GM19043 (cell line): ENCODE measurements around the gene CCDC27.

ENCODE experiments used
- ATAC-seq: cut with Tn5 transposase; IDR thresholded peaks from one replicate; pipeline ENCODE4 v1.9.1; 2021; ENCODE audit warnings: low read depth; ENCODE audit not compliant: unreplicated experiment

CCDC27 gene

GRCh38 chr1:3752400-3752945, at the start of gene CCDC27:
Gene CCDC27 (plus strand): TSS chr1:3752450. CDS start chr1:3752482, 32 bp downstream.
- no peak for ATAC-seq

DNA sequence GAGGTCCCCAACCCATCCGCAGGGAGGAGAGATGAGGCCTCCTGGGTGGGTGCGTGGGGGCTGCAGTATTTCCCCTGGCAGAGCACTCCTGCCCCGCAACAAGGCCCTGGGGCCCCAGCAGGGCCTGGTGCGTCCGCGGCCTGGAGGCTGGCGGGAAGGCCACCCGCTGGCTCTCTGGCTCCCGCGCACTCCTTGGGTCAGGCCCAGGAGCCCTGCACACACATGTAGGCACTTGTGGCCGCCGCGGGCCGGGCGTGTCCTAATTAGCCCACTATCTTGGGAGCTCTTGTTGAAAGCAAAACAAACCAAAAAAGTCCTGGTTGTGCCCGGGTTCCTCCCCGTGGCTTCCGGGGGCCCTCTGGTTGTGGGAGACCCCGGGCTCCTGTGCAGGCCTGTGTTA, 49.7 kb upstream of the CCDC27 start:
- no peak for ATAC-seq

GRCh38 chr1:3702990-3703728, 49.1 kb upstream of the CCDC27 start:
- ATAC-seq = no peak

DNA sequence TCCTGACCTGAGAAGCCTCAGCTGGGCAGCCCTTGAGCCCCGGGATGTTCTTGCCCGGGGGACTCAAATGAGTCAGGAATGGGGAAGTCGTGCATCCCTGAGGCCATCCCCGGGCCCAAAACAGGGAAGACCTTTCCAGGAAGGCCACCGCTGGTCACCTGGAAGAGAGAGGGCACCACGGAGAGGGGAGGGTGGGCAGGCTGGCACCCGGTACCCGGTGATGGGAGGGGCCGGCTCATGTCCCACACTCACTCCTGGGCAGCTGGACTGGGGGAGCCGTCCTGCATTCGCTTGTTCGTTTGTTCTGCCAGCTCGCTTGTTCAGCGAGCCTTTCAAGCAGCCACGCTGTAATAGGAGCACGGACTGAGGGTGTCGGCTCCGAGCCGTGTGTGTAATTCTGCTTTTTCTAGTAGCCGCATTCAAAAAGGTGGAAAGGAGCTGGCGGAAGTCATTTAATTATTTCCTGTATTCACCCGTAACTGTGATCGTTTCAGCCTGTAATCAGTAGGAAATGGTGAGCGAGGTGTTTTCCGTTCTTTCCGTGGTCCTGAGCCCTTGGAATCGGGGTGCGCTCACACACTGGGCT, 48.4 kb upstream of the CCDC27 start:
- ATAC-seq = no peak

GRCh38 chr1:3705341-3705950, 46.8 kb upstream of the CCDC27 start:
- ATAC-seq = no peak

DNA sequence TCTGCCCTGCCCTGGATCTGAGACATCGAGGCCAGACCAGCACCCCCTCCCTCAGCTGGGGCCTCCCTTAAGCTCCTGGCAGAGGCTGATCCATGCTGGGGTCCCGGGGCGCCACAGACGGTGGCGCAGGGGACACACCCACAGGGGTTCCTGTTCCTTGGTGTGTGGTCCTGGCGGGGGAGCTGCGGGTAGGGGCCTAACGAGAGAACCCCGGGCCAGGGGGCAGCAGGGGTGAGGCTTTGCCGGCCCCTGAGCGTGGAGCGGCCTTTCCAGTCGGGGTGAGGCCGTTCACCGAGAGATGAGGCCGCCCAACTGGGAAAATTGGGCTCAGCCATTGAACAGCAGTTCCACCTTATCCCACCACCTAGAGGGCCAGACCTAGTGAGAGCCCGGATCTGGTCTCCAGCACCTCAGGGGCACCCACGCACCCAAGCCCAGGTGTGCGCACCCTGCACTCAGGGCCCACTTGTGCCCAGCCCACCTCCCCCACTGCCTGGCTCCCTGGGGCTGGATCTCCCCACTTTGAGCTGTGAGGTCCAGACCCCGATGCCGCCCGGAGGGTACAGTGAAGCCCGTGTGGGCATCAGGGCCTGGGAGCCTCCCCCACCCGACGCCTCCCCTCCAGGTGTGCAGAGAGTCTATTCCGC, 45.5 kb upstream of the CCDC27 start:
- no peak for ATAC-seq

DNA sequence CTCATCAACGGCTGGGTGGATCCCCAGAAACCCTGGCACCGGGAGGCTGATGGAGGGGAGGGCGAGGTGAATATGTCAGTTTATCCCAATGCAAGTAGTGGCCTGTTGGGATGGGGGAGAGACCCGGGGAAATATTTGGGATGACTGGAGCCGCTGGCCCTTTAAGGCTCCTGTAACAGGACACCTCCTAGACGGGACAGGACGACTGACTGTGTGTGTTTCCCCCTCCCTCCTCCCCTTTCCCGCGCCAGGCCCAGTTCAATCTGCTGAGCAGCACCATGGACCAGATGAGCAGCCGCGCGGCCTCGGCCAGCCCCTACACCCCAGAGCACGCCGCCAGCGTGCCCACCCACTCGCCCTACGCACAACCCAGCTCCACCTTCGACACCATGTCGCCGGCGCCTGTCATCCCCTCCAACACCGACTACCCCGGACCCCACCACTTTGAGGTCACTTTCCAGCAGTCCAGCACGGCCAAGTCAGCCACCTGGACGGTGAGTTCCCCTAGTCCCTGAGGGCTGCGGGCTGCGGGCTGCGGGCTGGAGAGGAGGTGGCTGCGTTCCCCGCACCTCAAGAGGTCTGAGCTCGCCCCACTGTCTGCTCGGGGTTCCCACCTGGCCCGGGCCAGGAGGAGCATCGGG, 44.8 kb upstream of the CCDC27 start:
- ATAC-seq = no peak

DNA sequence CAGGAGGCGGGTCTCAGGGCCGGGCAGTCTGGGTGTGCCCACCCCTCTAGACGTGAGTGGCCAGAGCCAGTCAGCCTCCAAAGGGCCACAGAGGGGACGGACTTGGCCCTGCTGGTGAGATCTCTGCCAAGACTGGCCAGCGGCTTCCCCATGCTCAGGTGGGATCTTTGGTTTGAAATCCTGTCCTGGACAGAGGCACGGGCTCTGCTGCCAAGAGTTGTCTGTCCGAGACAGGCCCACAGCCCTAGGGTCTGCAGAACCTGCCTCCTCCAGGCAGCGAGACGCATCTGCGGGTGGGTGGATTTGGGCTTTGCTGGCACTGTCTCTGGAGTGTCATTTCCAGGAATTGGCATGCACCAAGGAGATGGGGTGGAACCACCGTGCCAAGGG, 44.3 kb upstream of the CCDC27 start:
- no peak for ATAC-seq

DNA sequence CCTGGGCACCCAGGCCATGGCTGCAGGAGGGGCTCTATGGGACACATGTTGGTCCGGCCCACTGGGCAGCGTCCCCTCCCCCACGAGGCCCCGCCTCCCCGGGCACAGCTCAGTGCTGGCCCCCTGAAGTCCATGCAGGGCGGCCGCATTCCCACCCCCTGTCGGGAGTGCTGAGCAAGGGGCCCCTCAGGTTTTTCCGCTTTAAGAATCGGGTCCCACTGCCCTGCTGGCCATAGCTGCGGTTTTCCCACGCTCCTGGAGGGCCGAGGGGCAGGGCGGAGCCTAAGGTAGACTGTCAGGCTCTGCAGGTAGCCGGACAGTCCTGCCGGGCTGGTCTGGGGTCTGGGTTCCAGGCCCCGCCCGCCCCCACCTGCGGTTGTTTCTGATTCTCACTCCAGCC, 43.5 kb upstream of the CCDC27 start:
- no peak for ATAC-seq

DNA sequence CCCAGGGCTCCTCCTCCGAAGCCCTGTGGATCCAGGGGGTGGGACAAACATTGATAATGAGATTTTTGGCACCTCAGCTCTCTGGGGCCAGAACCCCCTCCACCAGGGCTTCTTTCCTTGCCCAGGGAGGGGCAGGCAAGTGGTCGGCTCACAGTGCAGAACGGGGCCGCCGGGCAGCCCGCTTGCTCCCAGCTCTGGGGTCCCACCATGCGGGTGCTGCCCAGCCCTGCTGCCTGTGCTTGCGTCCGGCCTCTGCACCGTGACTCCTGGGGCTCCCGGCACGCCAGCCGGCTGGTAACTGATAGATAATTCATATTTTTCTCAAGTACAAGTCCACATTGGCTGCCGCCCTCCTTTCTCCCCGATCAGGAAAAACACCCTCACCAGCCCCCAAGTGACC, 42.0 kb upstream of the CCDC27 start:
- ATAC-seq = no peak

DNA sequence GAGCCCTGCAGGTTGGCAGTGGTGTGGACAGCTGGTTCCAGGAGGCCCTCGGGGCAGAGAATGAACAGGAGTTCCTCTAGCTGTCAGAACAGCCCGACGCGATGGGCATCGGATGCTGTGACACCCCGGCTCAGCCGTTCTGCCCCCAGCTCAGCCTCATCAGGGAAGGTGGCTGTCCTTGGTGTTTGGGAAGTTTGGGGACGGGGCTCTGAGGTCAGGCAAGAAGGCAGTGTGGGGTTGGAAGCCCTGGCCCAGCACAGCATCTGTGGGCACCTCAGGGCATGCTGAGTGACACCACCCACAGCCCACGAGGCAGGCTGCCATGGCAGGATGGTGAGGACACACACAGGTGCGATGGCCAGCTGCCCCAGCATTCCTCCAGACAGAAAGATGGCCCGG, 40.9 kb upstream of the CCDC27 start:
- no peak for ATAC-seq

DNA sequence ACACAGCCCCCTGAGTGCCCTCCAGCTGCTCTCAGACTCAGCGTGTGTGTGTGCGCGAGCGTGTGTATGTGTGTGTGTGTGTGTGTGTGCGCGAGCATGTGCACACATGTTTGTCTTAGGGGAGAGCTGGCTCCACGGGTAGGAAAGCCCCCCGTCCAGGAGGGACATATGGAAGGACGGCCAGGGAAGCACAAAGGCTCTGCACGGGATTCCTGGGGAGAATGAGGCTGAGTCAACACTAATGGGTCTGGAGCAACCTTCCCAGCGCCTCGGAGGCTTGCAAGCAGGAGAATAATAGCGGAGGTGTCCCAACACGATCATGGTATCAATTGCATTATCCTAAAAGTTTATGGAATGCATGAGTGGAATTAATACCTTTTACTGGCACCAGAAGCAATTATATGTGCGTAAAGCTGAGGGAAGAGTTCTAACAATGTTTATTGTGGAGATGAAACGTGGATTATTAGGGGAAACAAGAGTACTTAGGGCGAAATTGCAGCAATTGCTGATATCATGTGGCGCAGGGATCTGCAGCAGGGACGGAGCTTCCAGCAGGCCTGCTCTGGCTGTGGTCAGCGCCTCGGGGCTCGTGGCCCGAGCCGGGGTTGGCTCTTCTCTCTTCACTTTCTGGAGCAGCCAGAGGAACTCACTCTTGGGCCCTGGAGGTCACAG, 40.3 kb upstream of the CCDC27 start:
- ATAC-seq = no peak

GRCh38 chr1:3712573-3713535, 39.4 kb upstream of the CCDC27 start:
- no peak for ATAC-seq

DNA sequence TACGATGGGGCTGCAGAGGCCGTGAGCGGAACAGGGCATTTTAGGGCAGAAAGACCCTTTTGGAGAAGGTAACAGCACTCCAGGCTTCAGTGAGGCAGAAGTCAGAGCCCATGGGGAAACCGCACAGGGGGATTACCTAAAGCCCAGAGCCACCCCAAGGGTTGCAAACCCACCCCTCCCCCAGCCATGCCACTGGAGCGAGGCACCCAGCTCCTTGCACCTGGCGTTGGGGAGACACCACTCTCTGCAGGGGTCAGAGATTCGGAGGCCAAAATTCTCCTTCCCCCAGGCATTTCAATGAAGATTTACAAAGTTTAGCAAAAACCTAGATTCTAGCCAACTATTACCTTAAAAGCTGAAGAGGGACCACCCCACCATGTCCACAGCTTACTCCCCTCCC, 38.4 kb upstream of the CCDC27 start:
- no peak for ATAC-seq

- no peak for ATAC-seq
Measured at GRCh38 chr1:3714284-3714741, 37.9 kb upstream of the CCDC27 start.

GRCh38 chr1:3714814-3715213, 37.4 kb upstream of the CCDC27 start:
- no peak for ATAC-seq

GRCh38 chr1:3716351-3716750, 35.9 kb upstream of the CCDC27 start:
- ATAC-seq = no peak

- no peak for ATAC-seq
Measured at GRCh38 chr1:3717041-3717714, 35.1 kb upstream of the CCDC27 start.
